ENCODE data around the gene GGT6.

GRCh38 chr17:4593021-4593421 is 32.6 kb upstream of the GGT6 start:
- TF ChIP-seq POLR2A (IDR thresholded peaks at IDR 0.05) (no peak), CTCF (IDR thresholded peaks at IDR 0.05) (no peak), POLR2AphosphoS5 (IDR thresholded peaks at IDR 0.05; ENCODE audit: insufficient read depth in 1 of 2, low read depth in 1 of 2) (no peak)
